ENCODE measurements around the gene RELN. TPM values are rescaled to one million over a fixed set of nuclear protein-coding genes. Genes with fewer than 3 reads are reported as not detected.

Gene RELN
- total RNA-seq, 1 experiment from 2014 or later, result 0.31 TPM

GRCh38 chr7:103714376-103714927 is 275.0 kb downstream of the RELN start:
- TF ChIP-seq CTCF (IDR thresholded peaks at IDR 0.05; ENCODE audit: unreplicated experiment), result no peak
- Mint-ChIP-seq H3K36me3 (ENCODE audit: insufficient read depth, unreplicated experiment) (no peaks in the 10 kb centered on the region), H3K4me3 (ENCODE audit: low read depth, unreplicated experiment) (no peak overlapping the region), H3K9me3 (ENCODE audit: low read depth, unreplicated experiment) (no peaks in the 10 kb centered on the region), H3K27ac (ENCODE audit: unreplicated experiment) (no peak overlapping the region), H3K27me3 (ENCODE audit: unreplicated experiment) (no peaks in the 10 kb centered on the region), H3K4me1 (ENCODE audit: low read depth, unreplicated experiment) (peaks cover 6% of the 10 kb centered on the region)
- DNase-seq, result no peak
- CTCF ChIA-PET, result no interaction called here
- intact Hi-C loops (cut with micrococcal nuclease; ENCODE audit: unreplicated experiment), result loop anchor here (10.0 kb wide), 1 partner anchor 80 kb away; no protein-coding TSS in a partner anchor
- BruUV-seq (replicated peaks), result no TSS peak

DNA sequence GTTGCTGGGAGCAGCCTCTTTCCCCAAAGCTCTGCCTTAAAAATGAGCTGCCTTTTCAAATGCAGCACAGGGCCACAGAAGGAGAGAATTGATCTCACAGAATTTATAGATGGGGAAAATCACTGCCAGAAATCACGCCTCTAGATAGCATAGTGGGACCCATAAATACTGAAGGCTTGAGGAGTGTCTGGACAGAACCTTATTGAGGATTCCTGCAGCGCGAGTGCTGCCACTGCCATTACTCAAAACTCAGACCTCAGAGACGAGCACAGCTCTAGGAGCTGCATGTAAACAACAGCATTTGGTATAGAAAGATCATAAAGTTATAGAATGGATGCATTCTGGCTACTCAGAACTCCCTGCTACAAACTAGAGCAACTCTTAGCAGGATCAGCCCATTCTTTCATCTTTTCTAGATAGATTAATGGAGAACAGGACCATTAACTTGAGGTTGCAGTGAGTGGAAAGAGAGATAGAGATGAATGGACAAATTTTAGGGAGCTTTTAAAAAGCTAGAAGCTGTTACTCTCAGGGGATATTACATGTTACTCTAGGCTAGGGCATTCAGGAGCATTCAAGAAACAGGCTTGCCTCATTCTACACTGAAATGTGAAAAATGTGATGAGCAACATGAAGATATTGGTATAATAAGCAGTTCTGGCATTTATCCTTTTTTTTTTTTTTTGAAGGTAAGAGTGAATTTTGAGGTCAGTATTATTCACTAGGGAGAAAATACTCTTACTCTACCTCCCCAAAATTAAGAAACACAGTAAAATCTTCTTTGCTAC is 276.3 kb downstream of the RELN start:
- intact Hi-C loops (cut with micrococcal nuclease; ENCODE audit: unreplicated experiment), result loop anchor here (10.0 kb wide), 1 partner anchor 78 kb away; no protein-coding TSS in a partner anchor
- CTCF ChIA-PET, result no interaction called here
- no peak overlapping the region for H3K4me3 Mint-ChIP-seq (ENCODE audit: low read depth, unreplicated experiment)
- H3K9me3 Mint-ChIP-seq (ENCODE audit: low read depth, unreplicated experiment), result no peaks in the 10 kb centered on the region
- H3K36me3 Mint-ChIP-seq (ENCODE audit: insufficient read depth, unreplicated experiment), result no peaks in the 10 kb centered on the region
- H3K27ac Mint-ChIP-seq (ENCODE audit: unreplicated experiment), result no peak overlapping the region
- no peak for TF ChIP-seq CTCF (IDR thresholded peaks at IDR 0.05; ENCODE audit: unreplicated experiment)
- no peak for DNase-seq
- BruUV-seq (replicated peaks), result no TSS peak
- no peaks in the 10 kb centered on the region for H3K27me3 Mint-ChIP-seq (ENCODE audit: unreplicated experiment)
- H3K4me1 Mint-ChIP-seq (ENCODE audit: low read depth, unreplicated experiment), result no peaks in the 10 kb centered on the region

DNA sequence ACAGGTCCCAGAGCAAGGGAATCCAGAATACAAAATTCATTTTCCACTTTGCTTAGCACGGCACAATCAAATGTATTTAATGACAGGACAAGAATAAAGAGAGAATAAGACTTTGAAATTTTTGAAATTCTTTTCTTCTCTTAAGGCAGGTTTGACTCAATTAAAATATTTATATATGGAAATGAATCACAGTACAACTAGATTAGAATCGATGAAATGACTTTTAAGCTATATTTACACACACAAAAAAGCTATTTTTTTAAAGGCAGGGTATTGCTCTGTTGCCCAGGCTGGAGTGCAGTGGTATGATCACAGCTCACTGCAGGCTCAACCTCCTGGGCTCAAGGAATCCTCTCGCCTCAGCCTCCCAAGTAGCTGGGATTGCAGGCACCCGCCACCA is 278.0 kb downstream of the RELN start:
- no peak overlapping the region for H3K27ac Mint-ChIP-seq (ENCODE audit: unreplicated experiment)
- no peak overlapping the region for H3K4me3 Mint-ChIP-seq (ENCODE audit: low read depth, unreplicated experiment)
- CTCF ChIA-PET, result no interaction called here
- intact Hi-C loops (cut with micrococcal nuclease; ENCODE audit: unreplicated experiment), result loop anchor here (10.0 kb wide), 1 partner anchor 77 kb away; no protein-coding TSS in a partner anchor
- H3K4me1 Mint-ChIP-seq (ENCODE audit: low read depth, unreplicated experiment), result no peaks in the 10 kb centered on the region
- no TSS peak for BruUV-seq (replicated peaks)
- no peaks in the 10 kb centered on the region for H3K9me3 Mint-ChIP-seq (ENCODE audit: low read depth, unreplicated experiment)
- TF ChIP-seq CTCF (IDR thresholded peaks at IDR 0.05; ENCODE audit: unreplicated experiment), result no peak
- no peaks in the 10 kb centered on the region for H3K36me3 Mint-ChIP-seq (ENCODE audit: insufficient read depth, unreplicated experiment)
- DNase-seq, result no peak
- no peaks in the 10 kb centered on the region for H3K27me3 Mint-ChIP-seq (ENCODE audit: unreplicated experiment)

DNA sequence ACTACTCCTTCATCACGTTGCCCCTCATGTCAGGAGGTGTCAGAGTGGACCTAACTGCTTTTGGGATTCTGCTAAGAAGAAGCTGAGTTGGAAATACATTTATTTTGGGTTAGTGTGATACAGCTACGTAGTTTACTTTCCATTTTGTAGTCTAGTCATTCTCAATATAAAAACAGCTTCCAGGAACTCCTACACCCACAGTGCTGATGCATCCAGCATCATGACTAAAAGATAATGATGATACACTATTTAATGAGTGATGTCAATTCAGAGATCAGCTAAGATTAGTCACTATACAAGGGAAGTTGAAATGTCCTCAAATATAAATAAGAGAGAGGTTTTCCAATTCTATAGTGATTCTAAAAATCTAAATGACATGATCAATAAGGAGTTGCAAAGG is 279.2 kb downstream of the RELN start:
- Mint-ChIP-seq H3K27ac (ENCODE audit: unreplicated experiment) (no peak overlapping the region), H3K4me1 (ENCODE audit: low read depth, unreplicated experiment) (no peaks in the 10 kb centered on the region)
- DNase-seq, result no peak

More for the DNA sequence above, 279.2 kb downstream of the RELN start:
- no peak for TF ChIP-seq CTCF (IDR thresholded peaks at IDR 0.05; ENCODE audit: unreplicated experiment)
- BruUV-seq (replicated peaks), result no TSS peak
- Mint-ChIP-seq H3K36me3 (ENCODE audit: insufficient read depth, unreplicated experiment) (no peaks in the 10 kb centered on the region), H3K27me3 (ENCODE audit: unreplicated experiment) (no peaks in the 10 kb centered on the region), H3K9me3 (ENCODE audit: low read depth, unreplicated experiment) (no peaks in the 10 kb centered on the region), H3K4me3 (ENCODE audit: low read depth, unreplicated experiment) (no peak overlapping the region)
- CTCF ChIA-PET, result no interaction called here
- intact Hi-C loops (cut with micrococcal nuclease; ENCODE audit: unreplicated experiment), result loop anchor here (10.0 kb wide), 1 partner anchor 75 kb away; no protein-coding TSS in a partner anchor

Data from Calu3 (cell line).